Skeletal muscle tissue (tissue), 4 donors: ENCODE results near the gene GLI2. TPM values are rescaled to one million over a fixed set of nuclear protein-coding genes. Genes with fewer than 3 reads are reported as not detected.

Experiments used
- H3K27ac ChIP-seq: one replicate; pipeline ENCODE4 v1.7.0; 2013; ENCODE audit warnings: mild to moderate bottlenecking, low read depth, low read length, inconsistent platforms
- H3K27me3 ChIP-seq, 3 donors: one replicate each; pipeline ENCODE4 v1.7.0; 2013; ENCODE audit warnings: low read length in 3 of 3; ENCODE audit not compliant: control insufficient read depth in 3 of 3, insufficient read depth in 3 of 3
- H3K36me3 ChIP-seq, 3 donors: one replicate each; pipeline ENCODE4 v1.7.0; 2013; ENCODE audit warnings: low read length in 3 of 3; ENCODE audit not compliant: control insufficient read depth in 3 of 3, insufficient read depth in 3 of 3
- H3K4me1 ChIP-seq, 3 donors: one replicate each; pipeline ENCODE4 v1.7.0; 2013; ENCODE audit warnings: low read length in 3 of 3, mild to moderate bottlenecking in 3 of 3; ENCODE audit not compliant: control insufficient read depth in 3 of 3, insufficient read depth in 3 of 3
- H3K4me3 ChIP-seq, 3 donors: one replicate each; pipeline ENCODE4 v1.7.0; 2013; ENCODE audit warnings: low read length in 3 of 3
- H3K9ac ChIP-seq, 3 donors: one replicate each; pipeline ENCODE4 v1.7.0; 2013; ENCODE audit warnings: low read length in 3 of 3, mild to moderate bottlenecking in 3 of 3, moderate library complexity in 2 of 3, low read depth in 1 of 3
- H3K9me3 ChIP-seq, 3 donors: one replicate each; pipeline ENCODE4 v1.7.0; 2013; ENCODE audit warnings: low read length in 3 of 3; ENCODE audit not compliant: control insufficient read depth in 3 of 3
- total RNA-seq: library from RNA; depleted of rRNA; stranded (reverse); fragments of >200 nt; gene quantifications from one replicate; pipeline ENCODE4 v1.2.3, GENCODE V29; 2014
- donor health status: Osteomylitis.

Gene GLI2
- total RNA-seq, 1 donor from 2014 or later: 3.1 TPM

GRCh38 chr2:120699292-120699691 lies 36.4 kb upstream of the GLI2 start:
- Histone ChIP-seq H3K27me3 (peaks cover 13 to 37% (median 25%) of the 10 kb centered on the region in 3 donors), H3K9me3 (no peaks in the 10 kb centered on the region), H3K4me3 (no peak overlapping the region), H3K9ac (no peak overlapping the region), H3K4me1 (peaks cover 0 to 6% (median 0%) of the 10 kb centered on the region in 3 donors), H3K27ac (no peak overlapping the region), H3K36me3 (no peaks in the 10 kb centered on the region)

GRCh38 chr2:120700659-120701058 lies 35.0 kb upstream of the GLI2 start:
- Histone ChIP-seq H3K27ac (no peak overlapping the region), H3K27me3 (peaks cover 5 to 30% (median 17%) of the 10 kb centered on the region in 3 donors), H3K4me1 (peaks cover 0 to 3% (median 0%) of the 10 kb centered on the region in 3 donors), H3K4me3 (no peak overlapping the region), H3K9me3 (no peaks in the 10 kb centered on the region), H3K9ac (no peak overlapping the region), H3K36me3 (no peaks in the 10 kb centered on the region)

GRCh38 chr2:120701096-120701495 lies 34.6 kb upstream of the GLI2 start:
- no peak overlapping the region for H3K9ac ChIP-seq
- no peaks in the 10 kb centered on the region for H3K9me3 ChIP-seq
- no peaks in the 10 kb centered on the region for H3K4me1 ChIP-seq
- H3K27ac ChIP-seq: no peak overlapping the region
- H3K36me3 ChIP-seq: no peaks in the 10 kb centered on the region
- peaks cover under 1 to 26% (median 12%) of the 10 kb centered on the region in 3 donors for H3K27me3 ChIP-seq
- no peak overlapping the region for H3K4me3 ChIP-seq

DNA sequence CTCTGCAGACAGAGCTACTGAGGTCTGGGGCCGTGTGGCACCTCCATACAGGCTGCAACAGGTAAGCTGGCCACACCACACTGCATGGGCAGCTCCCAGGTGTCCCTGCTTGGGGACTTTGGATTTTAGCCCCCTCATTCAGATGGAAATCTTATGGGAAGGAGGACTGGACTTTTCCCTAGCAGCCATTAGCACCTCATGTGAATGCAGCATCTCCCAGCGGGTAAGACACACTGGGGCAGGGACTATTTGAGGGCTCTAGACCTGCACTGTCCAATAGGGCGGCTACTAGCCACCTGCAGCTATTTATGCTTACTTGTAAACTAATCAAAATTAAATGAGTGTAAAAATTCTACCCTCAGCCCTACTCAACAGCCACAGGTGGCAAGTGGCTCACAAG lies 34.2 kb upstream of the GLI2 start:
- Histone ChIP-seq H3K27ac (no peak overlapping the region), H3K4me1 (no peaks in the 10 kb centered on the region), H3K4me3 (no peak overlapping the region), H3K36me3 (no peaks in the 10 kb centered on the region), H3K9me3 (no peaks in the 10 kb centered on the region), H3K9ac (no peak overlapping the region), H3K27me3 (peaks cover 0 to 22% (median 8%) of the 10 kb centered on the region in 3 donors)

- peaks cover 0 to 21% (median 8%) of the 10 kb centered on the region in 3 donors for H3K27me3 ChIP-seq
- no peaks in the 10 kb centered on the region for H3K4me1 ChIP-seq
- H3K9ac ChIP-seq: no peak overlapping the region
- H3K9me3 ChIP-seq: no peaks in the 10 kb centered on the region
- no peak overlapping the region for H3K4me3 ChIP-seq
- no peak overlapping the region for H3K27ac ChIP-seq
- no peaks in the 10 kb centered on the region for H3K36me3 ChIP-seq
Measured at GRCh38 chr2:120702061-120702460, 33.6 kb upstream of the GLI2 start.

DNA sequence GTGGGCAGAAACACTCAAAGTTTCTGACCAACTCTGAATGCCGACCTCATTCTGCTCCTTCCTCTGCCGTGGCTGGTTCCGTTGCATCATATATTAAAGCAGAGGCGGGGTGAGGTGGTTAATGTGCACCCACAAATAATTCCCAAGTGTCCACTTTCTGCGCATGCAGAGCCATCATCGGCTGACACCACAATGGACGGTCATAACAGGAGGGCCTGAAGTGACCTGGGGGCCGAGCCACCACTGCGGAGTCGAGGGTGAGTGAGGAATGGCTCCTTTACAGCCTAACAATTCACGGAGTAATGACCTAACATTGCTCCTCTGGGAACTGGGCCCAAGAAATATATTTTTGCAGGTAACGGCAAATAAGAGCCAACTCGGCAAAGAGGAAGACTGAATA lies 32.9 kb upstream of the GLI2 start:
- H3K36me3 ChIP-seq: no peaks in the 10 kb centered on the region
- H3K9me3 ChIP-seq: no peaks in the 10 kb centered on the region
- H3K27ac ChIP-seq: no peak overlapping the region
- peaks cover 0 to 18% (median 11%) of the 10 kb centered on the region in 3 donors for H3K27me3 ChIP-seq
- H3K4me1 ChIP-seq: no peaks in the 10 kb centered on the region
- H3K4me3 ChIP-seq: no peak overlapping the region
- no peak overlapping the region for H3K9ac ChIP-seq

- peaks cover 0 to 18% (median 11%) of the 10 kb centered on the region in 3 donors for H3K27me3 ChIP-seq
Measured at GRCh38 chr2:120703330-120703994, 32.2 kb upstream of the GLI2 start.

GRCh38 chr2:120704696-120705095 lies 31.0 kb upstream of the GLI2 start:
- Histone ChIP-seq H3K27ac (no peak overlapping the region), H3K4me1 (no peaks in the 10 kb centered on the region), H3K9me3 (no peaks in the 10 kb centered on the region), H3K9ac (no peak overlapping the region), H3K36me3 (no peaks in the 10 kb centered on the region), H3K4me3 (no peak overlapping the region), H3K27me3 (peaks cover 0 to 13% (median 9%) of the 10 kb centered on the region in 3 donors)

More at GRCh38 chr2:120703330-120703994, 32.2 kb upstream of the GLI2 start:
- Histone ChIP-seq H3K9ac (no peak overlapping the region), H3K4me1 (no peaks in the 10 kb centered on the region), H3K36me3 (no peaks in the 10 kb centered on the region), H3K4me3 (no peak overlapping the region), H3K9me3 (no peaks in the 10 kb centered on the region), H3K27ac (no peak overlapping the region)

DNA sequence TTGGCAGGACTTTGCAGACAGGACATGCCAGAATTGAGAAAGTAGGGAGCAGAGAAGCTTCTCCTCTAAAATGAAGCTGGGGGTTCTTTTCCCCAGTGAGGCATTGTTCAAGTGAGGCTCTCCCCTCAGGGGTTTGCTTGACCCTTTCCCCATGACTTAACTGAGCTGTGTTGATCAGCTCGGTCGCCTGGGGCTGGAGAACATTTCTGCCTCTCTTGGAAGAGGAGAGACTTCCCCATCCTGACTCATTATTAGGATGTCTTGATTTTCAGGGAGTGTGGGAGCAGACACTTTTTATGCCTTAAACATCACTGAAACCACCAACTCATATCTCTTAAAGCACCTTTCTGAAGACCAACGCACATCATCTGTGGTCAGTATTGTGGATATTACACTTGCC lies 27.9 kb upstream of the GLI2 start:
- H3K27me3 ChIP-seq: peaks cover under 1 to 8% (median 3%) of the 10 kb centered on the region in 3 donors
- no peak overlapping the region for H3K4me3 ChIP-seq
- H3K9me3 ChIP-seq: no peaks in the 10 kb centered on the region
- no peaks in the 10 kb centered on the region for H3K36me3 ChIP-seq
- H3K4me1 ChIP-seq: no peaks in the 10 kb centered on the region
- H3K27ac ChIP-seq: no peak overlapping the region
- H3K9ac ChIP-seq: no peak overlapping the region

DNA sequence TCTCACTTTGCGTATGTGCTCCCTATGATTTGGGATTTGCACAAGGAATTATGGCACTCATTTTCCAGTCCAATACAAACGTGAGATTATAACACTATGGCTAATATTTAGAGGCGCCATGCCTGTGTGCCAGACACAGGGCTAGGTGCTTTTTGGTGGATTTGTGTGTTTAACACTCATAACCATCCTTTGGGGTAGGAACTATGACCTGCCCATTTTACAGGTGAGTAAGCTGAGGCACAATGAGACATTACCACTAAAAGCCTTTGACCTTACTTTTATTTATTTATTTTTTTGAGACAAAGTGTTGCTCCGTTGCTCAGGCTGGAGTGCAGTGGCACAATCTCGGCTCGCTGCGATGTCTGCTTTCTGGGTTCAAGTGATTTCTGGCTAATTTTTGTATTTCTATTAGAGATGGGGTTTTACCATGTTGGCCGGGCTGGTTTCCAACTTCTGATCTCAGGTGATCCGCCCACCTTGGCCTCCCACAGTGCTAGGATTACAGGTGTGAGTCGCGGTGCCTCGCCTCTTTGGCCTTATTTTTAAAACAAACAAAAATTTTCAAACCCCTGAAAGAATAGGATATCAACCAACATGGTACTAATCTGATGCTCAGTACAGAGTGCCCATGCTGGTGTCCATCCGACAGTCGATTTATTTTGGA lies 26.6 kb upstream of the GLI2 start:
- H3K9me3 ChIP-seq: no peaks in the 10 kb centered on the region
- H3K9ac ChIP-seq: no peak overlapping the region
- H3K27ac ChIP-seq: no peak overlapping the region
- no peak overlapping the region for H3K4me3 ChIP-seq
- no peaks in the 10 kb centered on the region for H3K4me1 ChIP-seq
- no peaks in the 10 kb centered on the region for H3K36me3 ChIP-seq
- H3K27me3 ChIP-seq: peaks cover under 1 to 11% (median 3%) of the 10 kb centered on the region in 3 donors
